ENCODE data around the gene ACVR2A.

Gene ACVR2A

GRCh38 chr2:147844697-147845410, at the start of gene ACVR2A:
Gene ACVR2A (plus strand): TSS chr2:147845029. CDS start chr2:147845153, 124 bp downstream.
- intact Hi-C loops (cut with DNase I): loop anchor here (10.0 kb wide), 1 partner anchor 180 kb away; the partner anchor contains the start of genes MBD5 and ORC4
- DNase-seq: peak; percentile 5 to 75 (median 54)

DNA sequence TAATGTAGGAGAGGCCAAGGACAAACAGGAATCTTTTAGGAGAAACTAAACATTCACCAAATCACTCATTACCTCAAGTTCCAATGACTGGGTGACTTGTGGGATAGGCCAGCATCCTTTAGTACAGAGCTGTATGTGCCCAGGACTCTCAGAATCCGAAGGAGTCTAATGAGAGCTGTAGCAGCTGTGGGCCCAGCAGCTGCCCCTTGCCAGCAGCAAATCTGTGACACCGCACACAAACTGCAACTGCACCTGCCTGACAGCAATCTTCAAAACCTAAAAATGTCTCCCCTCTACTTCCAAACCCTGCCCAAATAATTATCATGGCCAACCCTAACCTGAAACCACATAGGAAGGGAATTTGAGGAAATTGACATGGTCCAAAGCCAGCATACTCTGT, 44.5 kb upstream of the ACVR2A start:
- intact Hi-C loops (cut with DNase I): no loop called here
- DNase-seq: no peak

- DNase-seq: no peak
- intact Hi-C loops (cut with DNase I): no loop called here
These were observed 38.0 kb upstream of the ACVR2A start for GRCh38 chr2:147806846-147807245.

DNA sequence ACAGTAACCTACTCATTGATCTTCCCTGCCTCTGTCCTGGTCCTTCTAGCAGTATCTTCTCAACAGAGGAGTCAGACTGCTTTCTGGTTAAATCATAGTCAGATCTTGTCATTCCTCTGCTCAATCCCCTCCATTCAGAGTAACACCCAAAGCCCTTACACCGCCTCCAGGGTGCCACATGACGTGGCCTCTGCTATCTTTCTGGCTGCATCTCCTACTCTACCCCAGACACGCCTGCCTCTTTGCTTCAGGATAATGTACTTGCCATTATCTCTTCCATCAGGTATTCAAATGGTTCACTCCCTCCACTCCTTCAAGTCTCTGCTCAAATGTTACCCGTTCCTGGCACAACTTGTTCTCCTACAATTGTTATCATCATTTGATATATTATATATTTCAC, 36.3 kb upstream of the ACVR2A start:
- no peak for DNase-seq
- intact Hi-C loops (cut with DNase I): no loop called here

- intact Hi-C loops (cut with DNase I): no loop called here
- no peak for DNase-seq
These were observed 33.7 kb upstream of the ACVR2A start for GRCh38 chr2:147810883-147811765.

GRCh38 chr2:147818741-147819140, 26.1 kb upstream of the ACVR2A start:
- intact Hi-C loops (cut with DNase I): no loop called here
- no peak for DNase-seq

- DNase-seq: no peak
- intact Hi-C loops (cut with DNase I): no loop called here
These were observed 20.2 kb upstream of the ACVR2A start for GRCh38 chr2:147824620-147825019.

DNA sequence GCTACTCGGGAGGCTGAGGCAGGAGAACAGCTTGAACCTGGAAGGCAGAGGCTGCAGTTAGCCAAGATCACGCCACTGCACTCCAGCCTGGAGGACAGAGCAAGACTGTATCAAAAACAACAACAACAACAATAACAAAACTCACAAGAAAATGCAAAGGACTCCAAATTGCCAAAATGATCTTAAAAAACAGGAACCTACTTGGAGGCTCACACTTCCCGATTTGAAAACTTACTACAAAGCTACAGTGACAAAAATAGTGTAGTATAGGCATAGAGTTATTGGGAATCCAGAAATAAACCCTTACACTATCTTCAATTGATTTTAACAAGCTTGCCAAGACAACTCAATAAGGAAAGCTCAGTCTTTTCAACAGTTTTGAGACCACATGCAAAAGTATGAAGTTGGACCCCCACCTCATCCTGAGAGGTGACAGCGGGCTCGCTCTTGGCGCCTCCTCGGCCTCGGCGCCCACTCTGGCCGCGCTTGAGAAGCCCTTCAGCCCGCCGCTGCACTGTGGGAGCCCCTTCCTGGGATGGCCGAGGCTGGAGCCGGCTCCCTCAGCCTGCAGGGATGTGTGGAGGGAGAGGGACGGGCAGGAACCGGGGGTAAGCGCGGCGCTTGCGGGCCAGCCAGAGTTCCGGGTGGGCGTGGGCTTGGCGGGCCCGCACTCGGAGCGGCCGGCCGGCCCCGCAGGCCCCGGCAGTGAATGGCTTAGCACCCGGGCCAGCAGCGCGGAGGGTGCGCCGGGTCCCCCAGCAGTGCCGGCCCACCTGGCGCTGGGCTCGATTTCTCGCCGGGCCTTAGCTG, 18.3 kb upstream of the ACVR2A start:
- no peak for DNase-seq
- intact Hi-C loops (cut with DNase I): no loop called here

DNA sequence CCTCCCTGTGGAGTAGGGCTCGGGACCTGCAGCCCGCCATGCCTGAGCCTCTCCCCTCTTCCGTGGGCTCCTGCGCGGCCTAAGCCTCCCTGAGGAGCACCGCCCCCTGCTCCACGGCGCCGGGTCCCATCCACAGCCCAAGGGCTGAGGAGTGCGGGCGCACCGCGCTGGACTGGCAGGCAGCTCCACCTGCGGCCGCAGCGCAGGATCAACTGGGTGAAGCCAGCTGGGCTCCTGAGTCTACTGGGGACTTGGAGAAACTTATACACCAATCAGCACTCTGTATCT, 17.8 kb upstream of the ACVR2A start:
- intact Hi-C loops (cut with DNase I): no loop called here
- DNase-seq: no peak

- no peak for DNase-seq
- intact Hi-C loops (cut with DNase I): no loop called here
These were observed 15.7 kb upstream of the ACVR2A start for GRCh38 chr2:147829106-147829505.

DNA sequence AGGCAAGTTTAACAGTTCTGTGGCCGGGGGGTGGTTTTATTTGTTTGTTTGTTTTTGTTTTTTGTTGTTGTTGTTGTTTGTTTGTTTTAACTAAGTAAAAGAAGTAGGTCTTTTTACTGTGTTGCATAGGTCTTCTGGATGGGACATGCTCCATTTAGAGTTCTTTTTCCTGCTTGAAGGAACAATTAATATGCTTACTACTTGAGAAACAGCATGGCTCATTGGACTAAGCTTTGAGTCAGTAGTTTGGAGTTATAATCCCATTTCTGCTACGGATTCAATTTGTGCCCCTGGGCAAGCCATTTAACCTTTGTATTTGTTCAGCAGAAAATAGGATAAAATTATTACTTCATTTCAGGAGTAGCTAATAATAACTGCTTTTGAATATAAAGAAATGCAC, 8.7 kb upstream of the ACVR2A start:
- no peak for DNase-seq
- intact Hi-C loops (cut with DNase I): no loop called here

DNA sequence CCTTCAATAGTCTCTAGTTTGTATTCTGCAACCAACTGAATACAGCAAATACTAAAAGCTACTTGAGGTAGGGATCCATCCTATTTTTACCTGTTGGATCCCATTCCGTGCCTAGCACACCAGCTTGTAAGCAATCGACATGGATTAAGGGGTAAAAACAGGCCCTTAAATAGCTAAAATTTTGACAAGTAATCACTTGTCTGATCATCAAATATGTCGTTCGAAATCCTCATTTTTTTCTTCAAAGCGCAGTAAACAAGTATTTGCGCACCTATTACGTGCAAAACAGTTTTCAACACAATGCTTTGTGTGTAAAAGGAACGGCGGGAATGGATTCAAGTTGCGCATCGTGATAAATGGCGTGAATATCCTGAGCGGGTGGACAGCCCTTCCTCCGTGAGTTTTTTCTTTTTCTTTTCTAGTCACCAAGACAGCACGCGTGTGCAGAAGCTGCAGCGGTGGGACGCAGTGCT, 1.4 kb upstream of the ACVR2A start:
- intact Hi-C loops (cut with DNase I): loop anchor here (10.0 kb wide), 1 partner anchor 181 kb away; the partner anchor contains the start of genes MBD5 and ORC4
- no peak for DNase-seq

- intact Hi-C loops (cut with DNase I): loop anchor here (10.0 kb wide), 1 partner anchor 181 kb away; the partner anchor contains the start of genes MBD5 and ORC4
- DNase-seq: peak; percentile 73 to 96 (median 92)
These were observed 749 bp upstream of the ACVR2A start for GRCh38 chr2:147843864-147844696.

GRCh38 chr2:147845411-147845971, 662 bp downstream of the ACVR2A start:
- intact Hi-C loops (cut with DNase I): loop anchor here (10.0 kb wide), 1 partner anchor 179 kb away; the partner anchor contains the start of genes MBD5 and ORC4
- peak in 6 of 42 donors; percentile 3 to 44 (median 12) for DNase-seq

DNA sequence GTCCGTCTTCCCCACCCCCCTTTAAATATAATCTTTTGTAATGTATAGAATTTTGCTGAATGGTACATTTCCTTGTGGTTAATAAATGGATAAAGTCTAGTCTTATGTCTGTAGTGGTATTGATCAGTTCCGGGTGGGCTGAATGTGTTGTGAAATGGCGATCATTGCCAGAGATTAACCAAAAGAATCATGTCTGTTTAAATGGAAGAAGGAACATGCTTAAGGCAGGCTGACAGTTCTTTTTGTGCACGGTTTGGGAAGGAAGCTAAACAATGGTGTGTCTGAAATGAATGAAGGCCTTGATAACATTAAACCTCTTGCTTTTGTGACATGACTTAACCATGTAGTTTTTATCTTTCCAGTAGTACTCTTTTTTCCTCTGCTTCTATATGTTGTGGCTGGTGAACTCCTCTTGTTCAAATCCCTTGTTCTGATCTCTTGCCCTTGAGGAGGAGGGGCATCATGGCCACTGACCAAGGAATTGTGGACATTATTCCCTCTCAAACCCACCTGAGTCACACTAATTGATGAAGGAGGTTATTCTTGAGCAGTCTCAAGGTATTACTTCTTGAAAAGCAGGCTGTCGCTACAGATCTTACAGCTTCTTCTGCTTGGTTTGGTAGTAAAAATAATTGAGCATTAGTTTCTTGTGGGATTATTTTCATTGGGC, 1.7 kb downstream of the ACVR2A start:
- intact Hi-C loops (cut with DNase I): loop anchor here (10.0 kb wide), 1 partner anchor 178 kb away; the partner anchor contains the start of genes MBD5 and ORC4
- peak in 2 of 42 donors; percentile 6 to 38 for DNase-seq

- DNase-seq: no peak
- intact Hi-C loops (cut with DNase I): loop anchor here (10.0 kb wide), 1 partner anchor 177 kb away; the partner anchor contains the start of genes MBD5 and ORC4
These were observed 3.0 kb downstream of the ACVR2A start for GRCh38 chr2:147847746-147848391.

GRCh38 chr2:147850838-147851237, 6.0 kb downstream of the ACVR2A start:
- no peak for DNase-seq
- intact Hi-C loops (cut with DNase I): no loop called here

Measured in head of caudate nucleus (tissue), 42 donors.